HG02763 (cell line): ENCODE results near the gene RRP1B.
"Not testable (repeated sequence)": the region's sequence is repeated elsewhere in the genome, so short reads cannot be mapped to it uniquely, and the experiment has no call there.

Experiments used
- ATAC-seq: cut with Tn5 transposase; IDR thresholded peaks from one replicate; pipeline ENCODE4 v1.9.1; 2021; ENCODE audit warnings: mild to moderate bottlenecking, moderate library complexity; ENCODE audit not compliant: unreplicated experiment

Gene RRP1B

DNA sequence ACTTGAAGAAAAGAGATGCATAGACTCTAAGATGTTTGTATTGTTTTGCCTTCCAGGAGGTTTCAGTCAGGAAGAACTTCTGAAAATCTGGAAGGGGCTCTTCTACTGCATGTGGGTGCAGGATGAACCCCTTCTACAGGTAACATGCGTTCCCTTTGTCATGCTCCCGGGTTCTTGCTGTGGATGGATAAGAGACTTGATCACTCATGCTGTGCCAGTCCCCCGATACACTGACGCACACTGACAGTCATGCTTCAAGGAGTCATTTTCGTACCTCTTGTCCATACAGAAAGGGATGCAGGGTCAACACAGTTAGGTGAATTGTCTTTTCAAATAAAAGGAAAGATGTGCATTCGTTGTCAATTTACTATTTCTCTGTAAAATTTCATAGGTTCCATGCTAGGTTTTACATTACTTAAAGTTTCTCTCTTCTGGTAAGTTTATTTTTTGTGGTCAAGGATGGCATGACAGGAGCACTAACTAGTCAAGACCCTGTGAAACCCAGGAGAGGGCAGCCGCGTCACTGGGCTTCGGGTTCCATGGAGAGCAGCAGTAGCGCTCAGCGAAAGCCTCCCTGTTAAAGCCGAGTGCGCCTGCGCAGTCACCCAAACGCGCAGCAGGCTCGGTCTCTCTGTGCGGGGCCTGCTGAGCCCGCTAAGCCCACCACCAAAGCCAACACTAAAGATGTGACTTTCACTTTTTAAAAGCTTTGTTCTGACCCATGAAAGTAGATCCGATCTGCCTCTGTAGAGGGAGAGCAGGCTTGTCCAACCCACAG, 10.7 kb downstream of the RRP1B start:
- ATAC-seq = no peak

DNA sequence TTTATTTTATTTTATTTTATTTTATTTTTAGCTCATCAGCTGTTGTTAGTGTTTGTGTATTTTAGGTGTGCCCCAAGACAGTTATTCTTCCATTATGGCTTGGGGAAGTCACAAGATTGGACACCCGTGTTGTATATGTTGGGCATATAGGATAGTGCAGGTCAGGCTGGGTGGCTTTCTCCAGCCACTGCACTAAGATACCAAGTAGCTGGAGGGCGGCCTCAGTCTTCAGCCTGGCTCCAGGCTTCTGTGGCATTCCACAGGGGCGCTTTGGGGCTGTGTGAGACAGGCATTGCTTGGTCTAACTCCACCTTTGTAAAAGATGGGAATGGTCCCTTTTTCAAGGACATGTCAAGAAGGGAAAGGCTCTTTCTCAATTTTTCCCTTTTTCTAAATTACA, 16.5 kb downstream of the RRP1B start:
- no peak for ATAC-seq

DNA sequence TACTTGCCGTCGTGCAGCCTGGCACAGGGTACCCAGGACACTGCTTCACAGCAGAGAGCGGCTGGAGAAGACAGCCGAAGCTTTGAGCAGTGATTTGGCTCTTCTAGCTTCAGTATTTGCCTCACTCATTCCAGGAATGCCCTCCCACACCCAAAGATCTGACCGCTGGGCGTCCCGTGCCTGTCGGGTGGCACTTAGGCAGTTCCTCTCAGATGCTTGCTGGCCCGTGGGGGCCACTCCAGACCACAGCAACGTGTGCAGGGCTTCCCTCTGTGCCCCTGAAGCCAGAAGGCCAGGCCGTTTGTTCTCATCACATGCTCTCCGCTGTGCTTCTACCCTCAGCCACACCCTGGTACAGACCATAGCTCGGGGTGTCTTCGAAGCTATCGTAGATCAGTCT, 17.0 kb downstream of the RRP1B start:
- no peak for ATAC-seq

DNA sequence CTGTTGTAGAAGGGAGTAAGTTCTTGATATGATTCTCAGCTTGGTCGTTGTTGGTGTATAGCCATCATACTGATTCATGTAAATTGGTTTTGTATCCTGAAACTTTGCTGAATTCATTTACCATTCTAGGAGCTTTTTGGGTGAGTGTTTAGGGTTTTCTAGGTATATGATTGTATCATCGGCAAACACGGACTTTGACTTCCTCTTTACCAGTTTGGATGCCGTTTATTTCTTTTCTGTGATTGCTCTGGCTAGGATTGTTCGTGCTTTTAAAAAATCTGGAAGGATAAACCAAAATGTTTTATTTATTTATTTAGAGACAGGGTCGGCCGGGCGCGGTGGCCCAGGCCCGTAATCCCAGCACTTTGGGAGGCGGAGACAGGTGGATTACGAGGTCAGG, 20.6 kb downstream of the RRP1B start:
- no peak for ATAC-seq

DNA sequence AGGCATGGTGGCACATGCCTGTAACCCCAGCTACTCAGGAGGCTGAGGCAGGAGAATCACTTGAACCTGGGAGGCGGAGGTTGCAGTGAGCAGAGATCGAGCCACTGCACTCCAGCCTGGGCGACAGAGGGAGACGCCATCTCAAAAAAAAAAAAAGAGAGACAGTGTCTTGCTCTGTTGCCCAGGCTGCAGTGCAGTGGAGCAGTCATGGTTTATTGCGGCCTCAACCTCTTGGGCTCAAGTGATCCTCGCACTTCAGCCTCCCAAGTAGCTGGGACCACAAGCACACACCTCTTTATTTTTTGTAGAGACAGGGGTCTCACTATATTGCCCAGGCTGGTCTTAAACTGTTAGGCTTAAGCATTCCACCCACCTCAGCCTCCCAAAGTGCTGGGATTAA, 21.1 kb downstream of the RRP1B start:
- ATAC-seq = not testable (repeated sequence)

DNA sequence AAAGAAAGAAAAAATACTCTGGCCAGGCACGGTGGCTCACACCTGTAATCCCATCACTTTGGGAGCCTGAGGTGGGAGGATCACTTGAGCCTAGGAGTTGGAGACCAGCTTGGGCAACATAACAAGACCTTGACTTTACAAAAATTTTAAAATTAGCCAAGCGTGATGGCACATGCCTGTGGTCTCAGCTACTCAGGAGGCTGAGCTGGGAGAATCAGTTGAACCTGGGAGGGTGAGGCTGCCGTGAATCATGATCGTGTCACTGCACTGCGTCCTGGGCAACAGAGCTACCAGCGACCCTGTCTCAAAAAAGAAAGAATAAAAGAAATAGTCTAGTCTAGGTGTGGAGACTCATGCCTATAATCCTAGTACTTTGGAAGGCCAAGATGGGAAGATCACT, 22.3 kb downstream of the RRP1B start:
- ATAC-seq = no peak

DNA sequence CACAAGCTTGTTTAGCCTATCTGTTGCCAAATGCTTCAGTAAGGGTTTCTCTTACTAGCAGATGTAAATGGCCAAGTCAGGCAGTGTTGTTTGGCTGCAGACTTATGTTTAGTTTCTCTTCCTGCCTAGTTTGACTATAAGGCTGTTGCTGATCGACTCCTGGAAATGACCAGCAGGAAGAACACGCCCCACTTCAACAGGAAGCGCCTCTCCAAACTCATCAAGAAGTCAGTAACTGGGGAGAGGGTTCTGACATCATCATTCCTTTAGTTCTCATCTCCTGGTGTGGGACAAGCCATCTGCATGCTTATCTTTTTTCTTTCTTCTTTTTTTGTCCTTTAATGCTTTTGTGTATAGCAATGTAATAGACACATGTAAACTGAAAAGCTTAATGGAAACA, 25.1 kb downstream of the RRP1B start:
- ATAC-seq = no peak

DNA sequence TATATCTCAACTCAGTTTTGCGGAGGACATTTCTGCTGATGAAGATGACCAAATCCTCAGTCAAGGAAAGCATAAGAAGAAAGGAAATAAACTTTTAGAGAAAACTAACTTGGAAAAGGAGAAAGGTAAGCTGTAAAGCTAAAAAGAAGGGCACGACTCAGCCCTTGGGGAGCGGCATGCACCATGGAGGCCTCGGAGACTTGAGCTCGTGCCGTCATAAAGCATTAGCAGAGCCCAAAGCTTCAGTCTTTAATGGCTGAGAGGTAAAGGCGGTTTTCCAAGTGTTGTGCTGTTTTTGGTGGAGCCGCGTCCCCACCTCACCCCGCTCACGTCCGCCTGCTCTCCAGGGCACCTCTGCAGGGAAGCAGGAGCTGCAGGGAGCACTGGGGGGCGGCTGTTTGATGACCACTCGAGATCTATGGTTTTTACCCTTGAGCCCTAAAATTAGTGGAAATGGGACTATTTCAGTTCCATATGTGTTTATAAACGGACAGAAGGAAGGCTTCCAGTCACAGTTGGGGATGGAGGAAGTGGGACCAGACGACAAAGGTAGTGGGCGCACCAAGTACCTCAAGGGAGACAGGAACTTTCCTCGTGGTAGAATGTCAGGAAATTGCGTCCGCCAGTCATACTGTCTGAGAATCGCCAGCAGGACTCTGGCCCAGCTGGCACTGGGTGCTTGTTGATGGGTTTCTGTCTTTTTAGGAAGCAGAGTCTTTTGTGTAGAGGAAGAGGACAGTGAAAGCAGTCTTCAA, 27.6 kb downstream of the RRP1B start:
- no peak for ATAC-seq

DNA sequence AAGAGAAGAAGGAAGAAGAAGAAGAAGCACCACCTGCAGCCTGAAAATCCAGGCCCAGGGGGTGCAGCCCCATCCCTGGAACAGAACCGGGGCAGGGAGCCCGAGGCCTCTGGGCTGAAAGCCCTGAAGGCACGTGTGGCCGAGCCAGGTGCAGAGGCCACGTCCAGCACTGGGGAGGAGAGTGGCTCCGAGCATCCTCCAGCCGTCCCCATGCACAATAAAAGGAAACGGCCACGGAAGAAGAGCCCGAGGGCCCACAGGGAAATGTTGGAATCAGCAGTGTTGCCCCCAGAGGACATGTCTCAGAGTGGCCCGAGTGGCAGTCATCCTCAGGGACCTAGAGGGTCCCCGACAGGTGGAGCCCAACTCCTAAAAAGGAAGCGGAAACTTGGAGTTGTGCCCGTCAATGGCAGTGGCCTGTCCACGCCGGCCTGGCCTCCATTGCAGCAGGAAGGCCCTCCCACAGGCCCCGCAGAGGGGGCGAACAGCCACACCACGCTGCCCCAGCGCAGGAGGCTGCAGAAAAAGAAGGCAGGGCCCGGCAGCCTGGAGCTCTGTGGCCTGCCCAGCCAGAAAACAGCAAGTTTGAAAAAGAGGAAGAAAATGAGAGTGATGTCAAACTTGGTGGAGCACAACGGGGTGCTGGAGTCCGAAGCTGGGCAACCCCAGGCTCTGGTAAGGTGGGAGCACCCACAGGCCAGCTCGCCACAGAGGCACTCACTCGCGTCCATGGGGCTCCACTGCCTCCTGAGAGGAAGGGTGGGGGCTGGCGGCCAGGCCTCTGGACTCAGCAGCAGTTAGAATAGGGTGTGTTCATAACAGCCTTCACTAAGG, 28.4 kb downstream of the RRP1B start:
- no peak for ATAC-seq

DNA sequence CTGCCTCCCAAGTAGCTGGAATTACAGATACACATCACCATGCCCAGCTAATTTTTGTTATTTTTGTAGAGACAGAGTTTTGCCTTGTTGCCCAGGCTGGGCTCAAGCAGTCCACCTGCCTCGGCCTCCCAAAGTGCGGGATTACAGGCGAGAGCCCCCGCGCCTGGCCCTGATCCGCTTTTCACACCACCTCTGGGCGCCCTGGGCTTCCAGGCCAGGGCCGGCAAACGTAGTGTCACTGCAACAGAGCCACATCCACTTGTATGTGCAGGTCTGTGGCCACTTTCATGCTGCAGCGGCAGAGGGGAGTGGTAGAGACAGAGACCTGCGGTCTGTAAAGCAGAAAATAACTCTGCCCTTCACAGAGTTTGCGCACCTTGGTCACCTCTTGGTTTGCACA, 29.5 kb downstream of the RRP1B start:
- no peak for ATAC-seq

DNA sequence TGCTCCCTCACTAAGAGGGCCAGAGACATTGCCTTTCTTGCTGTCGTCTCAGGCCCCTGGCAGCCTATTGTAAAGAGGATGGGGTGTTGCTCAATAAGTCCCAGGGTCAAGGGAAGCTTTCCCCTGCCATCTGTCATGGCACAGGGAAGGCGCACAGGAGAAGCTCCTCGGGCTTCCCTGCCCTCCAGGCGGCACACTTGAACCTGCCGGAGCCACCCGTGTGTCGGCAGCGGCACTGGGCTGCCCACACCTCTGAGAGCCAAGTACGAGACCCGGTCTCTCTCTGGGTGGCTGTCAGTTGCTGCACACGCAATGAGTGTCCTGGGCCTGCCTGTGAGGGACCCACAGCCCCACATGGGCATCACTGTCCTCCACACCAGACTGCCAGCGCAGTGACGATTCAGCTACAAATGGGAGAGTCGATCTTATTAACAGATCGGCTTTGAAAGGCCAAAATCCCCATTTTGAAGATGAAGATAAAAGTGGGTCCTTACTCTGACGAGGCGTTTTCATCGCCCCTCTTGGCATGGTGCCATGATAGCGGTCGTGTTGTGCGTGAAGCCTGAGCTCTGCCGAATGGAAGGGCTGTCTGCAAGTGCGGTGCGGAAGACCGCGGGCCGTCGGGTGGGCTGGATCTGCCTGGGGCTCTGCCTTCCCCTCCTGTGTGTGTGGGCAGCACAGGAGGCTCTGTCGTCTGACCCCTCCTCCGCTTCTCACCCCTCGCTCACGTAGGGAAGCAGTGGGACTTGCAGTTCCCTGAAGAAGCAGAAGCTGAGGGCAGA, 30.4 kb downstream of the RRP1B start:
- no peak for ATAC-seq

DNA sequence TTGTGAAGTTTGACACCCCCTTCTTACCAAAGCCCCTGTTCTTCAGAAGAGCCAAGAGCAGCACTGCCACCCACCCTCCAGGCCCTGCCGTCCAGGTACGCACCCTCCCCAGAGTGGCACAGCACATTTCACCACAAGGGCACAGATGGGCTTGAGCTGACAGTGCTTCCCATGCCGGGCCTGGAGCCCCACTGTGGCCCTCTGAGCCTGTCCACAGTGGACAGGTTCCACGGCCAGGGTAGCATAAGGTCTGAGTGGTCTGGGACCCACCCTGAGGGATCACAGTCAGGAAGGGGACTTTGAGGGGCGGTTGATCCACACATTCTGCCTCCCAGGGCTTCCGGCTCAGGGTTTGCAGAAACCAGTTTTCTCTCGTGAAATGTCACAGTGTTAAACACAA, 31.0 kb downstream of the RRP1B start:
- no peak for ATAC-seq

DNA sequence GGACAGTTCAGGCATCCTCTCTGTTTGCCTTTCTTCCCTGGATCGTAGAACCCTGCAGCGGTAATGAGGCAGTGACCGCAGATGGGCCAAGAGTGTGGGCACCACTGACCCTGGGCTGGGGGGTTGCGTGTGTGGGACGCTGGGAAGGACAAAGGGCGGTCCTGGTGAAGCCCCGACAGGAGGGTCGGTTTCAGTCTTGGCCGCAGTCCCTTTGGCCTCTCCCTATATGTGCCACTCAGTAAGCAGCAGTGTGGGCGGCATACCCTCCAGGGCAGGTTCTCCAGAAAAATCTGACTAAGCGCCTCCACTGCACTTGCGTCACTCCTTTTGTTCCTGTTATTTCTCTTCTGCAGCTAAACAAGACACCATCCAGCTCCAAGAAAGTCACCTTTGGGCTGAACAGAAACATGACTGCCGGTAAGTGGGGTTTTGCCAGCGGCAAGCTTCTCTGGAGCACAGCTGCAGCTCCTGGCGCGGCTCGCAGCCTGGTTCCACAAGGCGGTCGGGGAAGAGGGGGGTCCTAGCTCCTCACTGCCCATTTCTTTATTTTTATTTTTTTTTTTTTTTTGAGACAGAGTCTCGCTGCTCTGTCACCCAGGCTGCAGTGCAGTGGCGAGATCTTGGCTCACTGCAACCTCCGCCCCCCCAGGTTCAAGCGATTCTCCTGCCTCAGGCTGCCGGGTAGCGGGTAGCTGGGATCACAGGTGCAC, 31.9 kb downstream of the RRP1B start:
- ATAC-seq = no peak

DNA sequence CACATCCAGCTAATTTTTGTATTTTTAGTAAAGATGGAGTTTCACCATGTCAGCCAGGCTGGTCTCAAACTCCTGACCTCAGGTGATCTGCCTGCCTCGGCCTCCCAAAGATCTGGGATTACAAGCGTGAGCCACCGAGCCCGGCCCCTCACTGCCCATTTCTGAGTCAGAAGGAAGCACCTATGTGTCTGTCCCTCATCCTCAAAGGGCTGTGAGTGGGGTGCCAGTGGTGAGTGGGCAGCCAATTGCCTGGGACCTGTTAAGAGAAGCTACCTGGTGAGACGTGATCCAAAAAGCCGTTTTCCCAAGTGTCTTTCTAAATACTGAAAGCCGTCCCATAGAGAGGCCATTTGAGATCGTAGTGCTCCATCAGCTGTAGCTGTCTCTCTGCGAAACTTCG, 32.4 kb downstream of the RRP1B start:
- no peak for ATAC-seq

DNA sequence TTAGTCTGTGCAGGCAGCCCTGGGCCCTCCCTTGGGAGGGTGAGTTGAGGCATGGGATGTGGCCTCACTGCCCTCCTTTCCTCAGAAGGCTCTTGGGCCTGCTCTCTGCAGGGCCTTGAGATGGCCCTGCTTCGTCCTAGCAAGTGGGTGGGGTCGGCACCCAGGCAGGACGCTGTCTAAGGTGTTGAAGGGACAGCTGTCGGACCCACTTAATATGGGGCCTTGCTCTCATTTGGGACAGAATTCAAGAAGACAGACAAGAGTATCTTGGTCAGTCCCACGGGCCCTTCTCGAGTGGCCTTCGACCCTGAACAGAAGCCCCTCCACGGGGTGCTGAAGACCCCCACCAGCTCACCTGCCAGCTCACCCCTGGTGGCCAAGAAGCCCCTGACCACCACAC, 33.6 kb downstream of the RRP1B start:
- ATAC-seq = no peak

DNA sequence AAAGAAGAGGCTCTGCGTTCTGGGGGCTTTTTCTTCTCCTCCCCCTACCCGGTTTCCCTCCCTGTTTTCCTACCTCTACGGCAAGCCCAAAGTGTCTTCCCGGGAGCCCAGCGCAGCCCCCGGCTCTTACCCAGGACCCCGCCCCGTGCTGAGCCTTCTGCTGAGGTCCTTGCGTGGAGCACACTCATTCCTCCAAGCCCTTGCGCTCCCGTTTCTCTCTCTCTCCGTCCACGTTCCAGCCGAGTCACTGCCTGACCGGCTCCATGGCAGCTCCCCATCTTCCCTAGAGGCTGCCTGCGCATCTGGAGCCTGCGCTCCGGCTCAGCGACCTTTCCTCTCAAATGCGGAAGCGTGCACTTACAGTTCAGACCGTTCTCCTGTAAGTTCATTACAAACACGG, 34.6 kb downstream of the RRP1B start:
- ATAC-seq = no peak

DNA sequence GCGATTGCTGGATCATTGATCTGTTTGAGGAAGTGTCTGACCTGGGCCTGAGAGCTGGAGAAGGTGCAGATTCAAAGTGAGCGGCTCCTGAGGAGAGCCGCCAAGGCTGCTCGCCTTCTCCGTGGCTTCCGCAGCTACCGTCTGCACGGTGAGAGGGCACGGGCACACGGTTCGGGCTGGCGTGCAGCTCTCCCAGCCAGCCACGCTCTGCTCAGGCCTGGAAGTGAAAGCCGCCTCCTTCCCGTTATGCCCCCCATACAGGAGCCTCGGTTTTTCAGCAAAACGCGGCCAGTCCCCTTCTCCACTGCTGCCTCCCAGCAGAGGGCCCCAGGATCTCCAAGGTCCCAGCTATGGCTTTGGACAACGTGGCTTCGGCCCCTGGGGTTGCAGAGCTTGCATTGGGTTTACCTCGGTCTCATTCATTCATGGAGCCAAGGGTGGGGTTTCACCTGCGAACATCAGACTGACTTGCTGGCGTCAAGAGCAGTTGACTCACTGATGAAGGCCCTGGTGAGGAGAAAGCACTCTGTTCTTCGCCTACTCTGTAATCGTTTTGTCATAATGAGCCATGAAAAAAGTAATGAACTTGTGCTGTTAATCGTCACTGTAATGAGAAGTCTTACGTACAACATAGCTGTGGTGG, 35.2 kb downstream of the RRP1B start:
- no peak for ATAC-seq

DNA sequence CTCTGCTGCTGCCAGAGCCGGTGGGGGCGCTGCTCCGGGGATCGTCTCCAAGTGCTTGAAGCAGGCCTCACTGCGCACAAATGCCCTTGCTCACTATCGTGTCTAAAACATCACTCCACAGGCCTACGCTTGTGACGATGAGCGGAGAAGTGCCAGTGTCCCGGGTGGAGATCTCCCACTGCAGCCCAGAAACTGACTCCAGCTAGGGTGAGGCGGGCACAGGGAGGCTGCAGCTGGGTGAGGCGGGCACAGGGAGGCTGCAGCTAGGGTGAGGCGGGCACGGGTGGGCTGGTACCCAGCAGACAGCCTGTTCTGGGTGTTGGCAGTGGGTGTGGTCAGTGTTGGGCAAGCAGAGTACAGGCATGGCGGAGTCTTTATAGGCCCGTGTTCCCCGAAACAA, 36.9 kb downstream of the RRP1B start:
- ATAC-seq = no peak

DNA sequence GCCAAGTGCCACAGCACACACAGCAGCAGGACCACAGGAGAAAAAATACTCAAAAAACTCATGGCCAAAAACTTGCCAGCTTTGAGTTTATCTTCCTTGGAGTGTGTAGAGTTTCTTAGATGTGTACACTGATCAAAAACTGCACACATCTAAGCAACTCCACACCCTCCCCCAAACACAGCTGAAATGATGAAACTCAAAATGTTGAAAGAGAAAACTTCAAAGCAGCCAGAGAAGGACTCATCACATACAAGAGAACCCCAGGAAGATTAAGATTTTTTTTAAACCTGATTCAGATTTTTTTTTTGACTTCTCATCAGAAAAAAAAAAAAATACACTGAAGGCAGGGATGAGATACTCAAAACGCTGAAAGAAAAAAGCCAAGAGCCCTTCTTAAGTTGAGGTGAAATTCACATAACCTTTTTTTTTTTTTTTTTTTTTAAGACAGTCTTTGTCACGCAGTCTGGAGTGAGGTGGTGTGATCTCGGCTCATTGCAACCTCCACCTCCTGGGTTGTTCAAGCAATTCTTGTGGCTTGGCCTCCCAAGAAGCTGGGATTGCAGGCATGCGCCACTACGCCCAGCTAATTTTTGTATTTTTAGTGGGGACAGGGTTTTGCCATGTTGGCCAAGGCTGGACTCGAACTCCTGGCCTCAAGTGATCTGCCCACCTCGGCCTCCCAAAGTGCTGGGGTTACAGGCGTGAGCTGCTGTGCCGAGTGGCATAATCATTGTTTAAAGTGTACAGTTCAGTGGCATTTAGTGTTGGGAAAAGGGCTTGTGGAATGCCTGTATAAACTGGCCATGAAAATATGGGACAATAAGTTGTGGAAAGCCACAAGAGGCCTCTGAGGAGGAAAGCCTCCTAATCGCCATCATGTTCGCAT, 38.6 kb downstream of the RRP1B start:
- no peak for ATAC-seq
